BJ (cell line): ENCODE data around the gene ANP32A. TPM values are rescaled to one million over a fixed set of nuclear protein-coding genes. Genes with fewer than 3 reads are reported as not detected.

ENCODE experiments used
- CTCF ChIA-PET: fragments of 350-600 bp; formaldehyde crosslinking; extraction: SDS; loops from one replicate; lab custom pipeline; 2021; ENCODE audit warnings: antibody characterized with exemption, inconsistent platforms; lab: Yijun Ruan, JAX
- POLR2A ChIA-PET: fragments of 300-600 bp; sonication (Branson Sonifier 250); formaldehyde crosslinking; extraction: SDS; loops from one replicate; lab custom pipeline; 2021; ENCODE audit warnings: antibody characterized with exemption; lab: Charles Lee
- DNase-seq: peaks from one replicate; pipeline ENCODE4 v3.0.0-alpha.2; 2011; ENCODE audit warnings: low read depth
- H3K27me3 ChIP-seq: 2 replicates; pipeline ENCODE4 v1.6.0; 2011; ENCODE audit warnings: low read length; ENCODE audit not compliant: control insufficient read depth, insufficient read depth
- H3K36me3 ChIP-seq: 2 replicates; pipeline ENCODE4 v1.5.1; 2011; ENCODE audit warnings: low read length; ENCODE audit not compliant: control insufficient read depth, insufficient read depth
- H3K4me3 ChIP-seq: 2 replicates; pipeline ENCODE4 v1.5.1; 2011; ENCODE audit warnings: low read depth, mild to moderate bottlenecking, control low read depth, low read length
- polyA plus RNA-seq: library from polyadenylated mRNA; depleted of rRNA; stranded (reverse); fragments of >200 nt; gene quantifications from 2 replicates; pipeline ENCODE4 v1.2.3, GENCODE V29; 2011
- TF ChIP-seq, protein P1 (sequence below): IDR thresholded peaks from 2 replicates; pipeline ENCODE4 v1.5.1; 2011; ENCODE audit warnings: low read depth, mild to moderate bottlenecking, control low read depth, inconsistent platforms, low read length, moderate library complexity; ENCODE audit not compliant: insufficient read depth

ANP32A gene
- polyA plus RNA-seq, 1 experiment: 36.2 TPM

DNA sequence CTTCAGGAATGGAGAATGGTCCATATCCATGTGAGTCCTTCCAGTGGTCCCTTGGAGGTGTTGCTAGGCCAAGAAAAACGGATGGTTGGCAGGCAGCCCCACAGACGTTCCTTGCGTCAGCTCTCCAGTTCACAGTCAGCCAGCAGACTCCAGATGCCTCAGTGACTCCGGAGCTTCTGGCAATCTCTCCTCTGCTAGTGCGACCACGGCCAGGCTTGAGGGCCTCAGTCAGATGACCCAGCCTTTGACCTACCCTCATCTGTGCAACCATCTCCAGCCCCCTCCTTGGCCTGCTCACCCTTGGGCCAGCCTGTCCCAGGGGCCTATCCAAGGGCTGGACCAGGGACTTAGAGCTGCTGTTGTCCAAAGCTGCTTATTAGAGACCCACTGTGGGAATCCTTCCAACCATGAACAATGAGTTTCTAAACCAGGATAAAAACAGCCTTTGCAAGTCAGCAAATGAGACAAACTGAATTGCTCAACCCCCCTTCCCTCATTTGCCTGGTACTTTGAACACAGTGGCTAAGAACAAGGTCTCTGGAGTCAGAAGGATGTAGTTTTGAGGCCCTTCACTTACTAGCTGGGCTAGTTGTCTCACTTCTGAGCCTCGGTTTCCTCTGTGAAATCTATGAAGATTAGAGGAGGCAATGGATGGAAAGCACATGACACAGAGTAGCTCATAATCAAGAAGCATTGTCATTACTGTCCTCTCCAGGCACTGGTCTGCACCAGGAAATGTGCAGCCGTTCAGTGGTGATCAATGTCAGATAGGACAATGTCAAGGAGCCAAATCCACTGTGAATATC, 44.8 kb downstream of the ANP32A start:
- CTCF ChIA-PET: interaction anchor here (1.0 kb wide), 1 partner anchor 102 kb away, joined by 3 read pairs; no protein-coding TSS in a partner anchor
- peaks cover 13% of the 10 kb centered on the region for H3K36me3 ChIP-seq
- H3K27me3 ChIP-seq: no peaks in the 10 kb centered on the region
- TF ChIP-seq, protein P1, sequence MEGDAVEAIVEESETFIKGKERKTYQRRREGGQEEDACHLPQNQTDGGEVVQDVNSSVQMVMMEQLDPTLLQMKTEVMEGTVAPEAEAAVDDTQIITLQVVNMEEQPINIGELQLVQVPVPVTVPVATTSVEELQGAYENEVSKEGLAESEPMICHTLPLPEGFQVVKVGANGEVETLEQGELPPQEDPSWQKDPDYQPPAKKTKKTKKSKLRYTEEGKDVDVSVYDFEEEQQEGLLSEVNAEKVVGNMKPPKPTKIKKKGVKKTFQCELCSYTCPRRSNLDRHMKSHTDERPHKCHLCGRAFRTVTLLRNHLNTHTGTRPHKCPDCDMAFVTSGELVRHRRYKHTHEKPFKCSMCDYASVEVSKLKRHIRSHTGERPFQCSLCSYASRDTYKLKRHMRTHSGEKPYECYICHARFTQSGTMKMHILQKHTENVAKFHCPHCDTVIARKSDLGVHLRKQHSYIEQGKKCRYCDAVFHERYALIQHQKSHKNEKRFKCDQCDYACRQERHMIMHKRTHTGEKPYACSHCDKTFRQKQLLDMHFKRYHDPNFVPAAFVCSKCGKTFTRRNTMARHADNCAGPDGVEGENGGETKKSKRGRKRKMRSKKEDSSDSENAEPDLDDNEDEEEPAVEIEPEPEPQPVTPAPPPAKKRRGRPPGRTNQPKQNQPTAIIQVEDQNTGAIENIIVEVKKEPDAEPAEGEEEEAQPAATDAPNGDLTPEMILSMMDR: no peak
- no peak overlapping the region for H3K4me3 ChIP-seq
- DNase-seq: no peak
- POLR2A ChIA-PET: no interaction called here

DNA sequence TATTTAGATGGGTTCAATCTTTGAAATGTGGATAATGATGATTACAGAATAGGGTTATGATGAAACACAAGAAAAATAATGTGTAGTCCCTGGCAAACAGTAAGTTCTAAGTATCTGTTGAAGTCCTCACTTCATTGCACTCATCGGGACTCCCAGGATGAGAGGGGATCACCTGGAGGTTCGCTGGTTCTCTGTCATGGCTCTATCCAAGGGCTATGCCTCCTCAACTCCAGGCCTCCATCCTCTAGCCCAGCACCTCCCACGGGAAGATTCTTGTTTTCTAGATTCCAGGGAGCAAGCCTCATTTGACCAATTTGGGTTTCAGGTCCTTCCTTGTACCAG, 45.5 kb downstream of the ANP32A start:
- no peaks in the 10 kb centered on the region for H3K27me3 ChIP-seq
- TF ChIP-seq, protein P1: no peak
- ChIA-PET CTCF (interaction anchor here (0.9 to 1.0 kb wide), 2 partner anchors 10 to 101 kb away, joined by 3 read pairs; no protein-coding TSS in a partner anchor), POLR2A (no interaction called here)
- DNase-seq: no peak
- H3K36me3 ChIP-seq: peaks cover 9% of the 10 kb centered on the region
- no peak overlapping the region for H3K4me3 ChIP-seq

DNA sequence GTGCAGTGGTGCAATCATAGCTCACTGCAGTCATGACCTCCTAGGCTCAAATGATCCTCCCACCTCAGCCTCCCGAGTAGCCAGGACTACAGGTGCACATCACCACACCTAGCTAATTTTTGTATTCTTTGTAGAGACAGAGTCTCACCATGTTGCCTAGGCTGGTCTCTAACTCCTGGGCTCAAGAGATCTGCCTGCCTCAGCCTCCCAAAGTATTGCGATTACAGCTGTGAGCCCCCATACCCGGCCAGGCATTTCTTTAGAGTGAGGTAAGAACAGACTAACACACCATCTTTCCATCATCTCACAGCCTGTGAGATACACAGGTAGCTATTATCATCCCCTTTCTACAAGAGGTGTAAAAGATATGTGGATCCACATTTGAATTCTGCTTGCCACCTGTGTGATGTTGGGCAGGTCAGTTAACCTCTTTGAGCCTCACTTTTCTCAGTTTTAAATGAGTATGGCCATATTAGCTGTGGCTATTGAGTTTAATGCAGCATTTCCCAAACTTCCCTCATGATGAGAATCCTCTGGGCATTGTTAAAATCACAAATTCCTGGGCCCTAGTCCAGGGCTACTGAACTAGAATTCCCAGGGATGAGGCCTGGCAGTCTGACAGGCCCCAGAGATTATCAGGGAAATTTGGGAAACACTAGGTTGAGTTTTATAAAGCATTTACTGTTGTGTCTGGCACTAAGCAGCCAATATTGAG, 46.0 kb downstream of the ANP32A start:
- Histone ChIP-seq H3K4me3 (no peak overlapping the region), H3K36me3 (peaks cover 7% of the 10 kb centered on the region), H3K27me3 (no peaks in the 10 kb centered on the region)
- ChIA-PET POLR2A (no interaction called here), CTCF (interaction anchor here (0.9 to 1.8 kb wide), 4 partner anchors 9 to 101 kb away, joined by 3 to 5 read pairs (median 4); no protein-coding TSS in a partner anchor)
- TF ChIP-seq, protein P1: no peak
- no peak for DNase-seq

DNA sequence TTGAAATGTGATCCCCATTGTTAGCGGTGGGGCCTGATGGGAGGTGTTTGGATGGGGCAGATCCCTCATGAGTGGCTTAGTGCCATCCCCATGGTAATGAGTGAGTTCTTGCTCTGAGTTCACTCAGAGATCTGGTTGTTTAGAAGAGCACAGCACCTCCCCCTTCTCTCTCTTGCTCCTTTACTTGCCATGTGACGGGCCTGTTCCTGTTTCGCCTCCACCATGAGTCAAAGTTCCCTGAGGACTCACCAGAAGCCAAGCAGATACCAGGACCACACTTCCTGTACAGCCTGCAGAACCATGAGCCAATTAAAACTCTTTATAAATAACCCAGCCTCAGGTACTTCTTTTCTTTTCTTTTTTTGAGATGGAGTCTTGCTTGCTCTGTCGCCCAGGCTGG, 46.6 kb downstream of the ANP32A start:
- POLR2A ChIA-PET: no interaction called here

More for the DNA sequence above, 46.6 kb downstream of the ANP32A start:
- H3K36me3 ChIP-seq: peaks cover 4% of the 10 kb centered on the region; the same call in 1 of the 2 replicates
- no peak overlapping the region for H3K4me3 ChIP-seq
- CTCF ChIA-PET: interaction anchor here (0.9 to 1.8 kb wide), 3 partner anchors 9 to 17 kb away, joined by 3 to 5 read pairs (median 4); no protein-coding TSS in a partner anchor
- DNase-seq: no peak
- H3K27me3 ChIP-seq: no peaks in the 10 kb centered on the region
- TF ChIP-seq, protein P1: no peak
